Immature natural killer cell (primary cell): Measurements from ENCODE around the gene SOX15. TPM values are rescaled to one million over a fixed set of nuclear protein-coding genes. Genes with fewer than 3 reads are reported as not detected.
A peak's percentile ranks its signal among the peaks of the same experiment; 100 is the strongest.

Experiments used
- DNase-seq, 3 donors: peaks; one replicate each; pipeline ENCODE4 v3.0.0; 2022; ENCODE audit warnings: mixed read lengths in 1 of 3
- H3K27ac Mint-ChIP-seq, 6 donors: one replicate each; pipeline ENCODE4 v1.8.0; 2020; ENCODE audit warnings: mixed read lengths in 6 of 6, mild to moderate bottlenecking in 5 of 6, inconsistent platforms in 4 of 6, moderate library complexity in 3 of 6
- H3K27me3 Mint-ChIP-seq, 3 donors: one replicate each; pipeline ENCODE4 v1.8.0; 2020 to 2021; ENCODE audit warnings: low read depth in 3 of 3, mild to moderate bottlenecking in 3 of 3, mixed read lengths in 3 of 3, moderate library complexity in 3 of 3, inconsistent platforms in 1 of 3
- H3K36me3 Mint-ChIP-seq, 3 donors: one replicate each; pipeline ENCODE4 v1.8.0; 2020; ENCODE audit warnings: mixed read lengths in 3 of 3, inconsistent platforms in 2 of 3, mild to moderate bottlenecking in 2 of 3
- H3K4me1 Mint-ChIP-seq, 2 donors: one replicate each; pipeline ENCODE4 v1.8.0; 2020; ENCODE audit warnings: inconsistent platforms in 2 of 2, mild to moderate bottlenecking in 2 of 2, mixed read lengths in 2 of 2, moderate library complexity in 1 of 2
- H3K4me3 Mint-ChIP-seq, 5 donors: one replicate each; pipeline ENCODE4 v1.8.0; 2020; ENCODE audit warnings: mild to moderate bottlenecking in 5 of 5, mixed read lengths in 5 of 5, inconsistent platforms in 3 of 5, moderate library complexity in 3 of 5
- H3K9me3 Mint-ChIP-seq, 6 donors: one replicate each; pipeline ENCODE4 v1.8.0; 2020; ENCODE audit warnings: mild to moderate bottlenecking in 6 of 6, mixed read lengths in 6 of 6, inconsistent platforms in 4 of 6, moderate library complexity in 3 of 6
- polyA plus RNA-seq, 3 donors: library from polyadenylated mRNA; unstranded; fragments of 300-500 nt; fragmentation: Illumina TruSeq; gene quantifications; one replicate each; pipeline ENCODE4 v1.2.3, GENCODE V29; 2021

SOX15 gene
- polyA plus RNA-seq, 3 donors from 2014 or later = not detected

DNA sequence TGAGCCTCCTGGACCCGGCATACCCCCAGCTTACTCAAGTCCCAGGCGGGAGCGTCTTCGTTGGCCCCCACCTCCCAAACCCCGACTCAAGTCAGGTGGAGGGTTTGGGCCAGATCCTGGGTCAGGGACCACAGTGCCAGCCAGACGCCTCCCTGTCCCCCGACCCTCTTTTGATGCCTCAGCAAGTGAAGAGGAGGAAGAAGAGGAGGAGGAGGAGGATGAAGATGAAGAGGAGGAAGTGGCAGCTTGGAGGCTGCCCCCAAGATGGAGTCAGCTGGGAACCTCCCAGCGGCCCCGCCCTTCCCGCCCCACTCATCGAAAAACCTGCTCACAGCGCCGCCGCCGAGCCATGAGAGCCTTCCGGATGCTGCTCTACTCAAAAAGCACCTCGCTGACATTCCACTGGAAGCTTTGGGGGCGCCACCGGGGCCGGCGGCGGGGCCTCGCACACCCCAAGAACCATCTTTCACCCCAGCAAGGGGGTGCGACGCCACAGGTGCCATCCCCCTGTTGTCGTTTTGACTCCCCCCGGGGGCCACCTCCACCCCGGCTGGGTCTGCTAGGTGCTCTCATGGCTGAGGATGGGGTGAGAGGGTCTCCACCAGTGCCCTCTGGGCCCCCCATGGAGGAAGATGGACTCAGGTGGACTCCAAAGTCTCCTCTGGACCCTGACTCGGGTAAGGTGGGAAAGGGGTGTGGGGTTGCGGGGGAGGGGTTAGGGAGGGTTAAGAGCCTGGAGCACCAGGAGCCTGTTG, 26.6 kb downstream of the SOX15 start:
- Mint-ChIP-seq H3K27ac (peak overlapping the region in 3 of 6 donors; percentile 76 to 89 (median 83)), H3K27me3 (peaks cover 9 to 17% (median 15%) of the 10 kb centered on the region in 3 donors), H3K4me3 (peak overlapping the region; percentile 81 to 87 (median 86)), H3K4me1 (peaks cover 25 to 30% of the 10 kb centered on the region in 2 donors), H3K9me3 (no peaks in the 10 kb centered on the region), H3K36me3 (peaks cover 4 to 5% (median 4%) of the 10 kb centered on the region in 3 donors)
- no peak for DNase-seq

DNA sequence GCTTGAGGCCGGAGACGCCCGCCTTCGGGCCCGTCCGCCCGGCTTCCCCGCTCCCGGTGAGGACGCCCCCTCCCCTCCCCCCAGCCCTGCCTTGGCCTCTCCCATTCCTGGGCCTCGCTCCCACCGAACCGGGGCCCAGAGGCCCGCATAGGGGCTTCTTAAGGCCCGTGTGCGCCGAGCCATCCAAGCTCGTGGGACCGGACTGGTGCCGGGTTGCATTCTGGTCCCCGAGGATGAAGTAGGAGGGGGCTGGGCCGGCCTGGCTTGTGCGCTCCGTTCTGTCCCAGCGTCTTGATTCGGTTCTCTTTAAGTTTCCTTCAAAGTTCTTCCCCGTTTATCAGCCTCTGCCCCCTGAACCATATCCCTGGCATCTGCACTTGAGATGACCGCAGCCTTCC, 27.7 kb downstream of the SOX15 start:
- peak overlapping the region; percentile 81 to 87 (median 86) for H3K4me3 Mint-ChIP-seq
- no peak for DNase-seq
- H3K27me3 Mint-ChIP-seq = peaks cover 9 to 17% (median 15%) of the 10 kb centered on the region in 3 donors
- no peaks in the 10 kb centered on the region for H3K36me3 Mint-ChIP-seq
- no peaks in the 10 kb centered on the region for H3K9me3 Mint-ChIP-seq
- H3K27ac Mint-ChIP-seq = peak overlapping the region; percentile 76 to 90 (median 87)
- peaks cover 26 to 30% of the 10 kb centered on the region in 2 donors for H3K4me1 Mint-ChIP-seq

DNA sequence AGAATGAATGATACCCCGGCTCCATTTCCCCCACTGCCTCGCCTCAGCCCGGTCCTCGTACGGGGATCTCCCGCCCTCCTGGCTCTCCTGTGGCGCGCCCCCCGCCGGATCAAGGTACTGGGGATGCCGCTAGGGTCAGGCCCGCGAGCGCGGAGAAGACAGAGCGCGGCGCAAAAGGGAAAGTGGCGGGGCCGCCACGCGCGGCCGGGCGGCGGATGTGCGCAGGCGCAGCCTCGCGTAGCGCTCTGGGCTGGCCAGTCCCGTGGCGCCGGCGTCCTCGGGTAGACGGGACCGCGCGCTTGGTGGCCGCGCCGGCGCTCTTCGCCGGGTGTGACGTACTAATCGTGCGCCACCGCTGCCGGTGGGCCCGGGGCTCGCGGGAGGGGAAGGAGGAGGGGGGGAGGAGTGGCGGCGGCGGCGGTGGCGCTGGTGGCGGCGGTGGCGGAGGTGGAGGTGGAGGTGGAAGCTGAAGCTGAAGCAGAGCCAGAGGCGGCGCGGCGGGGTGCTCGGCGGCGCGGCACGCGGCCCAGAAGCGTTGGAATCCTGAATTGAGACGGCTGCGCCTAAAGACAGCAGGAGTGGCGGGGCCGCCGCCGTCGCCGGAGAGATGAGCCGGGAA, 28.2 kb downstream of the SOX15 start, which contains the start of gene SENP3:
SENP3 (plus strand) TSS at position 331 of the 619 bp plus-strand sequence. CDS start 1,158 bp downstream, outside the sequence.
- H3K27ac Mint-ChIP-seq = peak within 1 kb of the TSS; percentile 94 to 98 (median 96)
- DNase-seq = peak; percentile 91 to 92 (median 91)
- peak within 1 kb of the TSS; percentile 88 to 96 (median 91) for H3K4me3 Mint-ChIP-seq
- H3K9me3 Mint-ChIP-seq = no peaks in the 10 kb centered on the region
- no peaks in the 10 kb centered on the region for H3K36me3 Mint-ChIP-seq
- H3K4me1 Mint-ChIP-seq = peaks cover 25 to 30% of the 10 kb centered on the region in 2 donors
- peaks cover 10 to 17% (median 15%) of the 10 kb centered on the region in 3 donors for H3K27me3 Mint-ChIP-seq

DNA sequence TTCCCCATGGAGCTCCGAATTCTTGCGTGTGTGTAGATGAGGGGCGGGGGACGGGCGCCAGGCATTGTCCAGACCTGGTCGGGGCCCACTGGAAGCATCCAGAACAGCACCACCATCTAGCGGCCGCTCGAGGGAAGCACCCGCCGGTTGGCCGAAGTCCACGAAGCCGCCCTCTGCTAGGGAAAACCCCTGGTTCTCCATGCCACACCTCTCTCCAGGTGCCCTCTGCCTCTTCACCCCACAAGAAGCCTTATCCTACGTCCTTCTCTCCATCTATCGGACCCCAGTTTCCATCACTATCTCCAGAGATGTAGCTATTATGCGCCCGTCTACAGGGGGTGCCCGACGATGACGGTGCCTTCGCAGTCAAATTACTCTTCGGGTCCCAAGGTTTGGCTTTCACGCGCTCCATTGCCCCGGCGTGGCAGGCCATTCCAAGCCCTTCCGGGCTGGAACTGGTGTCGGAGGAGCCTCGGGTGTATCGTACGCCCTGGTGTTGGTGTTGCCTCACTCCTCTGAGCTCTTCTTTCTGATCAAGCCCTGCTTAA, 28.8 kb downstream of the SOX15 start:
- H3K27ac Mint-ChIP-seq = peak overlapping the region; percentile 94 to 98 (median 96)
- H3K36me3 Mint-ChIP-seq = peaks cover 0 to 4% (median 0%) of the 10 kb centered on the region in 3 donors
- peak overlapping the region; percentile 88 to 96 (median 91) for H3K4me3 Mint-ChIP-seq
- peaks cover 13 to 17% (median 15%) of the 10 kb centered on the region in 3 donors for H3K27me3 Mint-ChIP-seq
- no peaks in the 10 kb centered on the region for H3K9me3 Mint-ChIP-seq
- peak; percentile 76 to 81 (median 79) for DNase-seq
- peaks cover 29 to 30% of the 10 kb centered on the region in 2 donors for H3K4me1 Mint-ChIP-seq

DNA sequence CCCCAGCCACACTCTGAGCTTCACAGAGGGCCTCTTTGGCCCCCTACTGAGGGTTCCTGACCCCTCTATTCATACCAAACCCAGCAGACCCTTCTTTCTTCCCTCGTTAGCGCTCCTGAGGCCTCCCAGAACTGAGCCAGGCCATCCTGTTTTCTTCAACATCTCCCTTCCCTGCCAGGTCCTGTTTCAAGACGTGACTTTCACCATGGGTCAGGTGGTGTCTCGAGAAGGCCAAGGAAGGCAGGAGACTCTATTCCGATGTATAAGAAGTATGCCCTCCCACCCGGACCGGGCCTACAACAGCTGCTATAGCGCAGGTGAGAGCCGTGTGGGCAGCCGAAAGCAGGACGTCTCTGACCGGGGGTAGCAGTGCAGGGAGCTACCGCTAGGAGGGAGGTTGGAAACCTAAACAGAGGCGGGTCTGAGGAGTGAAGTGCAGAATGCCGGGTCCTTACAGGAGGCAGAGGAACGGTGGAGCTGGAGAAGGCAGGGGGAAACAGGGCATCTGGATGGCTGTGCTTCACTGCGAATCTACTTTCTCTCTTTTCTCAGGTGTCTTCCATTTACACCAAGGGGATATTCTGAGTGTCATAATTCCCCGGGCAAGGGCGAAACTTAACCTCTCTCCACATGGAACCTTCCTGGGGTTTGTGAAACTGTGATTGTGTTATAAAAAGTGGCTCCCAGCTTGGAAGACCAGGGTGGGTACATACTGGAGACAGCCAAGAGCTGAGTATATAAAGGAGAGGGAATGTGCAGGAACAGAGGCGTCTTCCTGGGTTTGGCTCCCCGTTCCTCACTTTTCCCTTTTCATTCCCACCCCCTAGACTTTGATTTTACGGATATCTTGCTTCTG, 29.5 kb downstream of the SOX15 start:
- no peaks in the 10 kb centered on the region for H3K9me3 Mint-ChIP-seq
- H3K4me3 Mint-ChIP-seq = peak overlapping the region; percentile 88 to 96 (median 91)
- no peak for DNase-seq
- peaks cover 2 to 4% (median 2%) of the 10 kb centered on the region in 3 donors for H3K36me3 Mint-ChIP-seq
- H3K4me1 Mint-ChIP-seq = peaks cover 29 to 34% of the 10 kb centered on the region in 2 donors
- peak overlapping the region; percentile 94 to 98 (median 96) for H3K27ac Mint-ChIP-seq
- peaks cover 13 to 17% (median 15%) of the 10 kb centered on the region in 3 donors for H3K27me3 Mint-ChIP-seq

DNA sequence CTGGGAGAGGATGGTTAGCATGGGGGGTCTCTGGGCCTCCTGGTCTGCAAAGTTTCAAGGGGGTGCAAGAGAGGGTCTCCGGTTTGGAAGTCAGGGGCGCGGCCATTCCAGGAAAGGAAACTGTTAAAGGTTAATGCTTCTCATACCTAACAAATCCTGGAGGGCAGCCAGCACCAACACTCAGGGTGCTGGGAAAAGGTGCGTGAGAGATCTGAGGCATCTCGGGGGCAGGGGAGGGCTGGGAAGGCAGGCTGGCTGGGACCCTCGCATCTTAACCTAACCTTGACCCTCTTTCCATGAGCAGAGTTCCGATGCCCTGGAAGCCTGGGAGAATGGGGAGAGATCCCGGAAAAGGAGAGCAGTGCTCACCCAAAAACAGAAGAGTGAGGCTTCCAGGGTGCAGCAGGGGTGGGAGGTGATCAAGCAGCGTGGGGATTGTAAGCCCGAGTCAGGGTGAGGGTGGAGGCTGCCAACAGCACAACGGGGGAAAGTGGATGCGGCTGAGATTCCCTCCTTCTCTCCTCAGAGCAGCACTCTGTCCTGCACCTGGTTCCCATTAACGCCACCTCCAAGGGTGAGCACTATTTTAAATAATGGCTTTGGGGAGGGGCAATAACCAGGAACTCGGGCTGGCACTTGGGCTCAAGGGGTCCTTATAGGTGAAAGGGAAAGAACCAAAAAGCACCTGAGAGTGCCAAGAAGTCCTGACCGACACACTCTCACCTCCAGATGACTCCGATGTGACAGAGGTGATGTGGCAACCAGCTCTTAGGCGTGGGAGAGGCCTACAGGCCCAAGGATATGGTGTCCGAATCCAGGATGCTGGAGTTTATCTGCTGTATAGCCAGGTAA, 30.3 kb downstream of the SOX15 start:
- Mint-ChIP-seq H3K4me1 (peaks cover 30 to 37% of the 10 kb centered on the region in 2 donors), H3K9me3 (no peaks in the 10 kb centered on the region), H3K36me3 (peaks cover 3 to 4% (median 4%) of the 10 kb centered on the region in 3 donors), H3K27me3 (peaks cover 13 to 17% (median 15%) of the 10 kb centered on the region in 3 donors), H3K27ac (peak overlapping the region in 3 of 6 donors; percentile 94 to 98 (median 95)), H3K4me3 (peak overlapping the region in 3 of 5 donors; percentile 15 to 96 (median 88))
- DNase-seq = no peak

DNA sequence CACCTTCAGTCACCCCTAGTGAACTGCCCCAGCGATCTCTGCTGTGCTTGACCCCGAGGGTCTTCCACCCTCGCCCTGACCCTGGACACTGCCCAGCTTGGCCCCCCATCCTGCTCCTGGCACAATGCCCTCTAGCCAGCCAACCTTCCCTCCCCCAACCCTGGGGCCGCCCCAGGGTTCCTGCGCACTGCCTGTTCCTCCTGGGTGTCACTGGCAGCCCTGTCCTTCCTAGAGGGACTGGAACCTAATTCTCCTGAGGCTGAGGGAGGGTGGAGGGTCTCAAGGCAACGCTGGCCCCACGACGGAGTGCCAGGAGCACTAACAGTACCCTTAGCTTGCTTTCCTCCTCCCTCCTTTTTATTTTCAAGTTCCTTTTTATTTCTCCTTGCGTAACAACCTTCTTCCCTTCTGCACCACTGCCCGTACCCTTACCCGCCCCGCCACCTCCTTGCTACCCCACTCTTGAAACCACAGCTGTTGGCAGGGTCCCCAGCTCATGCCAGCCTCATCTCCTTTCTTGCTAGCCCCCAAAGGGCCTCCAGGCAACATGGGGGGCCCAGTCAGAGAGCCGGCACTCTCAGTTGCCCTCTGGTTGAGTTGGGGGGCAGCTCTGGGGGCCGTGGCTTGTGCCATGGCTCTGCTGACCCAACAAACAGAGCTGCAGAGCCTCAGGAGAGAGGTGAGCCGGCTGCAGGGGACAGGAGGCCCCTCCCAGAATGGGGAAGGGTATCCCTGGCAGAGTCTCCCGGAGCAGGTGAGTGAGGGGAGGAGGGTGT, 31.2 kb downstream of the SOX15 start, which contains the start of gene TNFSF13:
TNFSF13 (plus strand) TSS at position 207 of the 776 bp plus-strand sequence; CDS start at position 497, 290 bp downstream.
- peaks cover 13 to 19% (median 15%) of the 10 kb centered on the region in 3 donors for H3K27me3 Mint-ChIP-seq
- DNase-seq = no peak
- H3K36me3 Mint-ChIP-seq = peaks cover 3 to 5% (median 4%) of the 10 kb centered on the region in 3 donors
- peaks cover 31 to 34% of the 10 kb centered on the region in 2 donors for H3K4me1 Mint-ChIP-seq
- H3K4me3 Mint-ChIP-seq = peak within 1 kb of the TSS in 1 of 5 donors; percentile 15
- no peaks in the 10 kb centered on the region for H3K9me3 Mint-ChIP-seq
- peak within 1 kb of the TSS in 3 of 6 donors; percentile 54 to 80 (median 59) for H3K27ac Mint-ChIP-seq

DNA sequence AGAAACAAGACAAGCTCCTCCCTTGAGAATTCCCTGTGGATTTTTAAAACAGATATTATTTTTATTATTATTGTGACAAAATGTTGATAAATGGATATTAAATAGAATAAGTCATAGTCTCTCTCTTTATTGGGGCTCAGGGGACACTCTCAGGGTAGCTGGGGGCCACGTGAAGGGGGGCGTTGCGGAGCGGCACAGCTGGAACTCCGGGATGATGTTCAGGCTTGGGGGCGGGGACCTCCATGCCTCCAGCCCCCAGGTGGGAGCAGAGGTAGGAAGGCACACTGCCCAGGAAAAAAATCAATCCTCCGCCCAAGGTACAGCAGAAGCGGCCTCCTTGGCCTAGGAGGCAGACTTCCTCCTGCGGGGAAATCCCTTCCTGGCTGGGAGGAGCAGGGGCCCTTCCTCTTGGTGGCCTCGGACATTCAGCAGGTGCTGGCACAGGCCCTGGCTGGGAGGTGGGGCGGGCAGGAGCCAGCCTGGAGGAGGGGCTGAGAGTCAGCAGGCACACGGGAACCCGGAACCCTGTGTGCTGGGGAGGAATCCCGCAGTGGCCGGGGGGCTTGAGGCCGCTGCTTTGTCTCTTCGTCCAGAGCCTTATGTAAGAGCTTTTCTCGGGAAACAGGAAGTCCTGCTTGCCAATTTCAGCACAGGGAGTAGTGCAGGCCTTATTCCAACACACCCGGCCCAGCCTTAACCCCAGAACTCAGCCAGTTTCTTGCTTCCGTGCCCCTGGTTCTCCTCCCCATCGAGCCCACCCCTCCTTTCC, 31.9 kb downstream of the SOX15 start:
- H3K9me3 Mint-ChIP-seq = no peaks in the 10 kb centered on the region
- H3K36me3 Mint-ChIP-seq = peaks cover 3 to 9% (median 4%) of the 10 kb centered on the region in 3 donors
- peaks cover 13 to 20% (median 15%) of the 10 kb centered on the region in 3 donors for H3K27me3 Mint-ChIP-seq
- no peak for DNase-seq
- H3K4me3 Mint-ChIP-seq = no peak overlapping the region
- peaks cover 39 to 42% of the 10 kb centered on the region in 2 donors for H3K4me1 Mint-ChIP-seq
- peak overlapping the region in 3 of 6 donors; percentile 54 to 80 (median 59) for H3K27ac Mint-ChIP-seq

DNA sequence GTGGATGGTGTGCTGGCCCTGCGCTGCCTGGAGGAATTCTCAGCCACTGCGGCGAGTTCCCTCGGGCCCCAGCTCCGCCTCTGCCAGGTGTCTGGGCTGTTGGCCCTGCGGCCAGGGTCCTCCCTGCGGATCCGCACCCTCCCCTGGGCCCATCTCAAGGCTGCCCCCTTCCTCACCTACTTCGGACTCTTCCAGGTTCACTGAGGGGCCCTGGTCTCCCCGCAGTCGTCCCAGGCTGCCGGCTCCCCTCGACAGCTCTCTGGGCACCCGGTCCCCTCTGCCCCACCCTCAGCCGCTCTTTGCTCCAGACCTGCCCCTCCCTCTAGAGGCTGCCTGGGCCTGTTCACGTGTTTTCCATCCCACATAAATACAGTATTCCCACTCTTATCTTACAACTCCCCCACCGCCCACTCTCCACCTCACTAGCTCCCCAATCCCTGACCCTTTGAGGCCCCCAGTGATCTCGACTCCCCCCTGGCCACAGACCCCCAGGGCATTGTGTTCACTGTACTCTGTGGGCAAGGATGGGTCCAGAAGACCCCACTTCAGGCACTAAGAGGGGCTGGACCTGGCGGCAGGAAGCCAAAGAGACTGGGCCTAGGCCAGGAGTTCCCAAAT, 32.6 kb downstream of the SOX15 start:
- Mint-ChIP-seq H3K4me1 (peaks cover 39 to 42% of the 10 kb centered on the region in 2 donors), H3K27me3 (peaks cover 10 to 21% (median 11%) of the 10 kb centered on the region in 3 donors), H3K9me3 (no peaks in the 10 kb centered on the region), H3K4me3 (no peak overlapping the region), H3K27ac (no peak overlapping the region), H3K36me3 (peaks cover 7 to 13% (median 8%) of the 10 kb centered on the region in 3 donors)
- DNase-seq = no peak

DNA sequence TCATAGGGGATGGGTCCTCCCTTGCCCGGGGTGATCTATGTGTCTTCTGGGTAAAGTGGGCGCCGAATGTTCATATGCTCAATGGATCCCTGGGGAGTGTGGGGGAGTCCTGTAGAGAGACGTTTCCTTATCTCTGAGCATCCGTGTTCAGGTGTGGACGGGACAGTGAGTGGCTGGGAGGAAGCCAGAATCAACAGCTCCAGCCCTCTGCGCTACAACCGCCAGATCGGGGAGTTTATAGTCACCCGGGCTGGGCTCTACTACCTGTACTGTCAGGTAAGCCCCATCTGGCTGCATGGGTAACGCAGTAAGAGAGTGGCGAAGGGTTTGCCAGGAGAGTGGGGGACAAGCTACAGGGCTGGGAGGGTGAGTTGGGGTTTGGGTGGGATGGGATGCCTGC, 33.3 kb downstream of the SOX15 start:
- H3K4me1 Mint-ChIP-seq = peaks cover 44 to 47% of the 10 kb centered on the region in 2 donors
- H3K9me3 Mint-ChIP-seq = no peaks in the 10 kb centered on the region
- peaks cover 6 to 18% (median 7%) of the 10 kb centered on the region in 3 donors for H3K27me3 Mint-ChIP-seq
- no peak for DNase-seq
- no peak overlapping the region for H3K4me3 Mint-ChIP-seq
- peak overlapping the region in 2 of 6 donors; percentile 12 to 34 for H3K27ac Mint-ChIP-seq
- H3K36me3 Mint-ChIP-seq = peaks cover 7 to 13% (median 8%) of the 10 kb centered on the region in 3 donors
